ENCODE results near the gene ZNF563. TPM values are rescaled to one million over a fixed set of nuclear protein-coding genes. Genes with fewer than 3 reads are reported as not detected.

ZNF563 gene
- total and polyA plus RNA-seq, 2 donors (not counting 1 experiment from before 2014, with no cell fraction given): 1.5 to 7.3 TPM

- H3K9ac ChIP-seq (ENCODE audit: low read length): peak overlapping the region; percentile 97
- TF ChIP-seq CTCF (IDR thresholded peaks at IDR 0.05) (no peak), EZH2 (IDR thresholded peaks at IDR 0.05; ENCODE audit: borderline replicate concordance, insufficient read depth, low read depth, low read length, poor library complexity, severe bottlenecking) (no peak)
- no peaks in the 10 kb centered on the region for H3K27me3 Mint-ChIP-seq
- peak overlapping the region; percentile 99 for H3K4me3 Mint-ChIP-seq
- peak overlapping the region; percentile 89 for H3K27ac Mint-ChIP-seq
- H3K27ac ChIP-seq (ENCODE audit: low read length in 2 of 2): peak overlapping the region in 1 of 2 donors; percentile 82
- intact Hi-C loops (cut with micrococcal nuclease): loop anchor here (2.0 kb wide), 1 partner anchor 190 kb away; the partner anchor contains the start of gene ZNF709
- POLR2A ChIA-PET: interaction anchor here (0.5 to 1.3 kb wide), 5 partner anchors 10 to 307 kb away, joined by 3 to 7 read pairs (median 3); partner anchors contain the start of genes ZNF442 and ZNF799
- H3K36me3 ChIP-seq (replicated peaks in 1 of 2; ENCODE audit: control extremely low read depth in 1 of 2, control insufficient read depth in 1 of 2, extremely low read depth in 1 of 2, insufficient read depth in 2 of 2, low read length in 1 of 2): no peaks in the 10 kb centered on the region
- no peaks in the 10 kb centered on the region for H3K9me3 ChIP-seq (ENCODE audit: control extremely low read depth in 1 of 3, control insufficient read depth in 2 of 3, insufficient read depth in 1 of 3, low read length in 2 of 3)
- H3K9me3 Mint-ChIP-seq (ENCODE audit: insufficient read depth): no peaks in the 10 kb centered on the region
- DNase-seq (peak; percentile 12), ATAC-seq (ENCODE audit: low read depth) (peak; percentile 8)
- peak overlapping the region in 4 of 5 experiments; percentile 75 to 96 (median 92) for H3K4me3 ChIP-seq (ENCODE audit: control extremely low read depth in 1 of 5, extremely low read depth in 1 of 5, insufficient read depth in 1 of 5, low read depth in 2 of 5, low read length in 4 of 5)
- H3K4me2 ChIP-seq (replicated peaks; ENCODE audit: low read depth, low read length, poor library complexity, severe bottlenecking): peak overlapping the region; percentile 99
- peak overlapping the region; percentile 93 for H2AFZ ChIP-seq (ENCODE audit: insufficient read depth, low read depth, low read length, poor library complexity, severe bottlenecking)
- H4K20me1 ChIP-seq (ENCODE audit: control insufficient read depth, insufficient read depth, low read length, poor library complexity, severe bottlenecking): peaks cover 6% of the 10 kb centered on the region
- CTCF ChIA-PET: interaction anchor here (1.0 kb wide), 1 partner anchor 242 kb away, joined by 3 read pairs; the partner anchor contains the start of gene ZNF878
- no peaks in the 10 kb centered on the region for H3K27me3 ChIP-seq (replicated peaks in 1 of 4; ENCODE audit: control extremely low read depth in 1 of 4, control insufficient read depth in 3 of 4, insufficient read depth in 4 of 4, low read length in 3 of 4)
- H3K79me2 ChIP-seq (ENCODE audit: control insufficient read depth, insufficient read depth, low read length): peaks cover 44% of the 10 kb centered on the region
- peaks cover 8 to 17% of the 10 kb centered on the region in 2 donors for H3K4me1 ChIP-seq (ENCODE audit: control insufficient read depth in 2 of 2, insufficient read depth in 2 of 2, low read length in 2 of 2)
- 0% methylated on average over 1 of the region's 11 CpGs for WGBS (ENCODE audit: insufficient coverage)
- peaks cover 31% of the 10 kb centered on the region for H3K4me1 Mint-ChIP-seq
Measured at GRCh38 chr19:12295191-12295590, 38.2 kb downstream of the ZNF563 start.

All from B cell (primary cell).